Fibroblast of skin of scalp (primary cell): Measurements from ENCODE around the gene ZBED4.

Source experiments
- DNase-seq: peaks from one replicate; pipeline ENCODE4 v3.0.0-alpha.2; 2013

The ZBED4 gene

DNA sequence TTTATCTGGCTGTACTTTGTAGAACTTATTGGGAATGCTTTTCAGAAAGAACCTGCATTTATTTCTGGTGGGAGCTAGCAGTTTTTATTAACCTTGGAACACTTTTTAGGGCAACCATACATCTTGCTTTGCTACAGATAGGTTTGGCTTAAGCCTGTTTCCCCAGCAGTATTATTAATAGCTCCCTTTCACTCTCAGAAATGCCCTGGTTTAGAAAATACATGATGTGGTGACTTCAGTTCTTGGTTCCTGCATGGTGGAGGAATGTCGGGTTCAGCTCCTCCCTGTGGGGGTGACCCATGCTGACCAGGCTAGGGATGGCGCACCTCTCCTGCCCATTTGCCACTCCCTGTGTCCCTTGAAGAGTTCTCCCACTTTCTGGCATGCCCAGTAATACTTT is 28.2 kb downstream of the ZBED4 start:
- no peak for DNase-seq

DNA sequence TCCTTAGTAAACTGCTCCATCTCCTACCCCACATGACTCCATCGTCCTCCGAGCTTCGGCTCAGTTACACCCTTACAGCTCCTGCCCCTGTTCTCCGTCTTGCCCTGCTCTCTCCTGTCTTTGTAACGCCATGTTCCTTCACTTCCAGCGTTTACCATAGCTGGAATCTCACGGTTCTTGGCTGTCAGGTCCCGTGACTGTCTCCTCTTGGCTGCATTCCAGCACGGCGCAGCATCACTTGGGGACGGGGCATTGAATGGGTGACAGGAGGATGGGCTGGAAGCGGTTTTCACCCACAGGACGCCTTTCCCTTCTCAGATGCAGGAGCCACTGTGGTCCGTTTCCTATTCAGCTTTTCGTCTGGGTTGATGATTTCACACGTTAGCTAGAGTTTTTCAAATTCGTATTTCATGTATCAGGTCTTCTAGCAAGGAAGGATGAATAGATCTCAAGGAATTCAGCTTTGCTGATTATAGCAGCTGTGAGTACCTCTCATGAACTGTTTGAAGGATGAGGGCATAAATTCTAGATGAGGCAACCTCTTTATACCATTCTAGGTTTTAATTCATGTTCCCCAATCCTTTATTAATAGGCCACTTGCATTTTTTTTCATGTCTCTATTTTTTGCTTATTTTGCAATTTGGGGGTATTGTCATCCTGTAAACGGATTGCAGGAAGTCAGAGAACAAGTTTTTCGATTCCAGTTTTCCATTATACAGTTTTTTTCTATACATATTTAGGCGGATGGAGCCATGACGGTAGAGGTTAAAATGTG is 29.1 kb downstream of the ZBED4 start:
- DNase-seq = no peak

DNA sequence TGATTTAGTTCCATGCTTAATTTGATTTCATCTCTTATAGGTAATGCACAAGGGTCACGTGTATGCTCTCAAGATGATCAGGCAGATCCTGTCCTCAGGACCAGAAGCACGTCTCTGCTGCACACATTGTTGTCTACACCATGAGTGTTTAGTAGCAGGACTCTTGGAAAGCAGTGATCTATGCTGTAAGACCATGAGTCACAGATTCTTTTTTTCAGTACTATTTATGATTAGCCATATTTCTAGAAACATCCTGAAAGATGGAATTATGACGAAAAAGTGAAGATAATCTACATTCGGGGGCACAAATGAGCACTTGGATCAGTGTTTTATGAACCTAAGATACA is 29.6 kb downstream of the ZBED4 start:
- no peak for DNase-seq

DNA sequence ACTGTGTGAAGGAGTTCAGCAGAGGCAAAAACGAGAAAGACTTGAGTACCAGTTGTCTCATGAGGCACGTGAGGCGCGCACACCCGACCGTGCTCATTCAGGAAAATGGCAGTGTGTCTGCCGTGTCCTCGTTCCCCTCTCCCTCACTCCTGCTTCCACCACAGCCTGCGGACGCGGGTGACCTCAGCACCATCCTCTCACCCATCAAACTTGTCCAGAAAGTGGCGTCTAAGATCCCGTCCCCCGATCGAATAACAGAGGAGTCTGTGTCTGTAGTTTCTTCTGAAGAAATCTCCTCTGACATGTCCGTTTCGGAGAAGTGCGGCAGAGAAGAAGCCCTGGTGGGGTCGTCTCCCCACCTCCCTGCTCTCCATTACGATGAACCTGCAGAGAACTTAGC is 30.4 kb downstream of the ZBED4 start:
- no peak for DNase-seq

DNA sequence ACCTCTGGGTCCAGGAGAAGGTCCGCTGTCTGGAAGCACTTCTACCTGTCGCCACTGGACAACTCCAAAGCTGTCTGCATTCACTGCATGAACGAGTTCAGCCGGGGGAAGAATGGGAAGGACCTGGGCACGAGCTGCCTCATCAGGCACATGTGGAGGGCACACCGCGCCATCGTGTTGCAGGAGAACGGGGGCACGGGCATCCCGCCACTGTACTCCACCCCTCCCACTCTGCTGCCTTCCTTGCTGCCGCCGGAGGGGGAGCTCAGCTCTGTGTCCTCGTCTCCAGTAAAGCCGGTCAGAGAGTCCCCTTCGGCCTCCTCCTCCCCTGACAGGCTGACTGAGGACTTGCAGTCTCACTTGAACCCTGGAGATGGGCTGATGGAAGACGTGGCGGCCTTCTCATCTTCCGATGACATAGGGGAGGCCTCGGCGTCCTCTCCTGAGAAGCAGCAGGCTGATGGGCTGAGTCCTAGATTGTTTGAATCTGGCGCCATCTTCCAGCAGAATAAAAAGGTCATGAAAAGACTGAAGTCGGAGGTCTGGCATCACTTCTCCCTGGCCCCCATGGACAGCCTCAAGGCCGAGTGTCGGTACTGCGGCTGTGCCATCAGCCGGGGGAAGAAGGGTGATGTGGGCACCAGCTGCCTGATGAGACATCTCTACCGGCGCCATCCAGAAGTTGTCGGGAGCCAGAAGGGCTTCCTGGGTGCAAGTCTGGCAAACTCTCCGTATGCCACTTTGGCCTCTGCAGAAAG is 31.0 kb downstream of the ZBED4 start:
- DNase-seq = no peak

DNA sequence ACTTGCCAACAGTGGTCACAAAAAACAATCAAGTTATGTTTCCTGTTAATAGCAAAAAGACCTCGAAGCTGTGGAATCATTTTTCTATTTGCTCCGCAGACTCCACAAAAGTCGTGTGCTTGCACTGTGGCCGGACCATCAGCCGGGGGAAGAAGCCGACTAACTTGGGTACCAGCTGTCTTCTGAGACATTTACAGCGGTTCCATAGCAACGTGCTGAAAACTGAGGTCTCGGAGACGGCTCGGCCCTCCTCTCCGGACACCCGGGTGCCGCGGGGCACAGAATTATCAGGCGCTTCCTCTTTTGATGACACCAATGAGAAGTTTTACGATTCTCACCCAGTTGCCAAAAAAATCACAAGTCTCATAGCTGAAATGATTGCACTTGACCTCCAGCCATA is 31.6 kb downstream of the ZBED4 start:
- DNase-seq = no peak

DNA sequence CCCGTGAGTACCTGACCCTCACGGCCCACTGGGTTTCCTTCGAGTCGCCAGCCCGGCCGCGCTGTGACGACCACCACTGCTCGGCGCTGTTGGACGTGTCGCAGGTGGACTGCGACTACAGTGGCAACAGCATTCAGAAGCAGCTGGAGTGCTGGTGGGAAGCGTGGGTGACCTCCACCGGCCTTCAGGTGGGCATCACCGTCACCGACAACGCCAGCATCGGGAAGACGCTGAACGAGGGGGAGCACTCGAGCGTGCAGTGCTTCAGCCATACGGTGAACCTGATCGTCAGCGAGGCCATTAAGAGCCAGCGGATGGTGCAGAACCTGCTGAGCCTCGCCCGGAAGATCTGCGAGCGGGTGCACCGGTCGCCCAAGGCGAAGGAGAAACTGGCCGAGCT is 32.2 kb downstream of the ZBED4 start:
- DNase-seq = no peak

DNA sequence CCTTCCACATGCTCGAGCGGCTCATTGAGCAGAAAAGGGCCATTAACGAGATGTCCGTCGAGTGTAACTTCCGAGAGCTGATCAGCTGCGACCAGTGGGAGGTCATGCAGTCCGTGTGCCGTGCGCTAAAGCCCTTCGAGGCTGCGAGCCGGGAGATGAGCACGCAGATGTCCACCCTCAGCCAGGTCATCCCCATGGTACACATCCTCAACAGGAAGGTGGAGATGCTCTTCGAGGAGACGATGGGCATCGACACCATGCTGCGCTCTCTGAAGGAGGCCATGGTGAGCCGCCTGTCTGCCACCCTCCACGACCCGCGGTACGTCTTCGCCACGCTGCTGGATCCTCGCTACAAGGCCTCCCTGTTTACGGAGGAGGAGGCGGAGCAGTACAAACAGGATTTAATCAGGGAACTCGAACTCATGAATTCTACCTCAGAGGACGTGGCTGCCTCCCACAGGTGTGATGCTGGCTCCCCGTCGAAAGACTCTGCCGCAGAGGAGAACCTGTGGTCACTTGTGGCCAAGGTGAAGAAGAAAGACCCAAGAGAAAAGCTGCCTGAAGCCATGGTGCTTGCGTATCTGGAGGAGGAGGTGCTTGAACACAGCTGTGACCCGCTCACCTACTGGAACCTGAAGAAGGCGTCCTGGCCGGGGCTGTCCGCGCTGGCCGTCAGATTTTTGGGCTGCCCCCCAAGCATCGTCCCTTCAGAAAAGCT is 32.9 kb downstream of the ZBED4 start:
- DNase-seq = no peak

DNA sequence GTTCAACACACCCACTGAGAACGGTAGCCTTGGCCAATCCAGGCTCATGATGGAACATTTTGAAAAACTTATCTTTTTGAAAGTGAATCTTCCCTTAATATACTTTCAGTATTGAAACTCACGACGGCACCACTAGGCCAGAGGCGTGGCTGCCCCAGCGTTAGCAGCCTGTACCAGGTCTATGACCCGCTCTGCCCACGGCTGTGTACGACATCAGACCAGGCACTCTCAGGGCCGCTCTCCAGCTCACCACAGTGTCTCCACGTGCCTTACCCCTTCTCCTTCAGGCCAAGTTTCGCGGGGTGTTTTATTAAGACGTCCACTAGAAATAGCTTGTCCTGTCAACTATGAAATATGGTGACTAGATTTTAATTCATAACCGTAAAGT is 33.4 kb downstream of the ZBED4 start:
- no peak for DNase-seq

DNA sequence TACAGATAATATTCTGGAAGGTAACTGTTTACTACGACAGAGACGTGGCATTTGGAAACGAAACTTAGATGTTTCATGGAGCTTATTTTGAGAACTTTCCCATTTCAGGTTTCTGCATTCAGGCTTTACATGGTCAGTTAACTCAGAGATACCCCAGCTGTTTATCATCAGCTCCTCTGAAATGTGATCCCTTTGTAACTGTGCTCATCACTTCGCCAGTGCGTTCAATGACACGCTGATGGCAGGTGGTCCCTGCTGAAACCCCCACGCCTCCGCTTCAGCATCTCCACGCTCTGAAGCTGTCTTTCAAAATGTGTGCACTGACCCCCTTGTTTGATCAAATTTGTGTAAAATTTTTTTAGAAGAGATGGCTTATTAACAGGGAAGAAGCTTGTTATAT is 34.1 kb downstream of the ZBED4 start:
- DNase-seq = no peak

DNA sequence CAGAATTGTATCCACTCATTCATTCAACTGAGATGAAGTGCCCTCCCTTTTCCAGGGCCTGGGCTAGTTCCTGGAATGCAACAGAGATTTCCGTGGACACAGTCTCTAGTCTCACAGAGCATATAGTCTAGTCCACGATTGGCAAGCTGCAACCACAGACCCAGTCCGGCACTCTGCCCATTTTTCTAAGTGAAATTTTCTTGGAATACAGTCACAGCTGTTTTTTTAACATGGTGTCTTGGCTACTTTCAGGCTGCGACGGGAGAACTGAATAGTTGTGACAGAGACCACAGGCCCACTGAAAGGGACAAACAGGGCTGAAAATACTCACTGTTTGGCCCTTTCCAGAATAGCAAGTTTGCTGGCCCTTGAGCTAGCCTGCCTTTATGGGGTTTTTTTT is 35.4 kb downstream of the ZBED4 start:
- no peak for DNase-seq

DNA sequence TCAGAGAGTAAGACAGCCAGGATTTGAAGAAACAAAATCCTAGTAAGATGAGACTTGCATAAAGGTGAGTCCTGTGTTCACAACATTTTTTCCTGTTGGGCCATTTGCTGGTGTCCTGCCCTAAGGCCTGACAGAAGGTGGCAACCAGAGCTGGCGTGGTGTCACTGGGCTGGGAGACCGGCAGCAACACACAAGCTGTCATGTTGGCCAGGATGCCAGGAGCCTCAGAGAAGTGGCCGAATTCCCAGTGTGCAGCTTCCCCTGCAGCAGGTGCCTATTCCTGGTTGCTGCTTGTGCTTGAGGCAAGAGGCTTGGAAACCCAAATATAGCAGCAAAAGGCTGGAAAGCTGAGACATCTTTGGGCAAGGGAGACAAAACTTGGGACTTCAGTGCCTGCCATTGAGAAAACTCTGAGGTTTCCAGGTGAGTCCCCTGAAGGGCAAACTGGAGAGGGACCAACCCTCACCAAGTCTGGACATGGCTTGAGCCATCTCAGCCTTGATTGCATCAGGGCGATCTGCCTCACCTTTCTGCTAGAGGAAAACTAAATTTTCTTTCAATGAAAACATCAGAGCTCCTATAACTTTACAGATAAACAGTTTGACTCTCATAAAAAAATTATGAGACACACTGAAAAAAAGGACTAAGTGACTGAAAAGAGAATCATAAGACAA is 38.7 kb downstream of the ZBED4 start:
- DNase-seq = no peak

DNA sequence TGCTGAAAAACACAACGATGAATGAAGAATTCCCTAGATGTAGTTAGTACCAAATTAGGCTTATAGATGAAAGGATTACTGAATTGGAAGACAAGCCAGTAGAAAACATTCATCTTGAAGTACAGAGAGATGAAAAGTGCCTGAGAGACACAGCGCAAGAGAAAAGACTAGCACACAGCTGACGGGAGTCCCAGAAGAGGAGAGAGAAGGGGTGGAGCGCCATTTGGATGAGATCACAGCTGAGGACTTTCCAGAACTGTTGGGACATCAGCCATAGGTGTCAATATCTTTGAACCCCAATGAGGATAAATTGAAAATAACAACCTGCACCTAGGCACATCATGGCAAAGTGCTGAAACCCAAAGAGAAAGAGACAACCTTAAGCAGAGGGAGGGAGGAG is 39.4 kb downstream of the ZBED4 start:
- DNase-seq = no peak

DNA sequence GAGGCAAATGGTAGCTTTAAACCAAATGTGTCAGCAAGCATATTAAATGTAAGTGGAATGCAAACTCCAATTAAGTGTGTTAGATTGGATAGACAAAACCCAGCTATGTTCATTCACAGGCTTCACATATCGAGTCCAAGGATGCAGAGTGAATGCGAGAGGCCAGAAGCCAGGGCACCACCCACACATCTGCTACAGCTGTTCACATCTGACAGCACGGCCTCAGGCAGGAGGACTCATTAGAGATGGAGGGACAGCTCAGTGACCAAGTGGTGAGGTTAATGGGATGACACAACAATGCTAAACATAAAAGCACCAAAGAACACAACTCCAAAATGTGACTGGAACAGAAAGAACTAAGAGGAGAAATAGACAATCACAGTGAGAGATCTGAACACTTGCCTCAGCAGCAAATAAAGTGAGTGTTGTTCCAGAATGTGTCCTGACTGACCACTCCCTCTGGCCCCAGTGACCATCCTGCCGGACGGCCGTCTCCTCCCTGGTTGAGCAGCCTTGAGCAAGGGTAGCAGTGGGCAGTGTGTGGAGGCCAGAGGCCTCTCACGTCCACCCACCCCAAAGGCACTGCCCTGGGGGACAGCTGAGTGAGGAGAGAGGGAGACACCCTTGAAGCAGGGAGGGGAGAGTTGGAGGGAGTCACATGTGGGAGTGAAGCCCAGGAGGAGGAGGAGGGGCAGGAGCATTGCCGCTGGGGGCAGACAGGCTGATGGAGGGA is 40.8 kb downstream of the ZBED4 start:
- DNase-seq = no peak

DNA sequence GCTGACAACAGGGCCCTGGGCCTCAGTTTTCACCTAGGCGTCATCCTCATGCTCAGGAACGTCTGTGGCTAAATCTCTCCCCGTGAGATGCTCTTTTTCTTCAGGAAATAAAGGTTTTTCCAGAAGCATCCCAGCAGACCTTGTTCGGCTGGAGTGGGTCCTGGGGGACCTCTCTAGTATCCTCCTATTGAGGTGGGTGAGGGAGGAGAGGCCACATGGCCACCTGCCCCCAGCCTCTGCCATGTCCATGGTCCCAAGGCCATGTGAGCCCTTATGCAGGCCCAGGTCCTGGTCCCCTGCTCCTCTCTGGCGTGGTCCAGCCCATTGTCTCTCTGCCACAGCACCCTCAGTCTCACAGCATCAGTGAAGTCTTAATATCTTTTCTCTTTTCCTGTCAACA is 42.6 kb downstream of the ZBED4 start:
- DNase-seq = no peak

DNA sequence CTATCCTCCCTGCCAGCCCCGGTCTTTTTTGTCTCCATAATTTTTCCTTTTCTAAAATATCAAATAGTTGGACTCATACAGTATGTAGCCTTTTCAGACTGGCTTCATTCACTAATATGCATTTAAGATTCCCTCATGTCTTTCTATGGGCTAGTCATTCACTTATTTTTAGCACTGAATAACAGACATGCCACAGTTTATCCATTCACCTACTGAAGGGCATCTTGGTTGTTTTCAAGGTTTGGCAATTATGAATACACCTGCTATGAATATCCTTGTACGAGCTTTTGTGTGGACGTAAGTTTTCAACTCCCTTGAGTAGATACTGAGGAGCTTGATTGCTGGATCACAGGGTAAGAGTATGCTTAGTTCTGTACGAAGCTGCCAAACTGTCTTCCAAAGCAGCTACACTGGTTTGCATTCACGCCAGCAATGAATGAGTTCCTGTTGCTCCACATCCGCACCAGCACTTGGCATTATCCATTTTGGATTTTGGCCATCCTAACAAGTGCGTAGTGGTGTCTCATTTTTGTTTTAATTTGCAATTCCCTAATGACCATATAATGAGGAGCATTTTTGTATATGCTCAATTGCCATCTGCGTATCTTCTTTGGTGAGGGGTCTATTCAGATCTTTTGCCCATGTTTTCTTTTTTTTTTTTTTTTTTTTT is 43.5 kb downstream of the ZBED4 start:
- DNase-seq = no peak

DNA sequence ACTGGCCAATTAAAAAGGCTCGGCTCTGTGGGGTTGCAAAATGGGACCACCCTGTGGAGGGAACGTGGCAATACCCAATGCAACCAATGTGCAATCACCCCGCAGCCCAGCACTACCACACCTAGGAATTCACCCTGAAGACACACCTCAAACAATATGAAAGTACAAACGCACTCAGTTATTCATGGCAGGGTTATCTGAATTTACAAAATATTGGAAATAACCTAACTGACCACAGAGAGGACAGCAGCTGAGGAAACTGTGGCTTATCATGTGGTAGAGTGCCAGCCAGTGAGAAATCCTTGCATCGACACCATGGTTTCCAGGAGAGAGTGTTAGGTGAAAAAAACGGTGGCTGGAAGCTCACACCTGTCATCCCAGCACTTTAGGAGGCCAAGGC is 45.9 kb downstream of the ZBED4 start:
- DNase-seq = no peak

DNA sequence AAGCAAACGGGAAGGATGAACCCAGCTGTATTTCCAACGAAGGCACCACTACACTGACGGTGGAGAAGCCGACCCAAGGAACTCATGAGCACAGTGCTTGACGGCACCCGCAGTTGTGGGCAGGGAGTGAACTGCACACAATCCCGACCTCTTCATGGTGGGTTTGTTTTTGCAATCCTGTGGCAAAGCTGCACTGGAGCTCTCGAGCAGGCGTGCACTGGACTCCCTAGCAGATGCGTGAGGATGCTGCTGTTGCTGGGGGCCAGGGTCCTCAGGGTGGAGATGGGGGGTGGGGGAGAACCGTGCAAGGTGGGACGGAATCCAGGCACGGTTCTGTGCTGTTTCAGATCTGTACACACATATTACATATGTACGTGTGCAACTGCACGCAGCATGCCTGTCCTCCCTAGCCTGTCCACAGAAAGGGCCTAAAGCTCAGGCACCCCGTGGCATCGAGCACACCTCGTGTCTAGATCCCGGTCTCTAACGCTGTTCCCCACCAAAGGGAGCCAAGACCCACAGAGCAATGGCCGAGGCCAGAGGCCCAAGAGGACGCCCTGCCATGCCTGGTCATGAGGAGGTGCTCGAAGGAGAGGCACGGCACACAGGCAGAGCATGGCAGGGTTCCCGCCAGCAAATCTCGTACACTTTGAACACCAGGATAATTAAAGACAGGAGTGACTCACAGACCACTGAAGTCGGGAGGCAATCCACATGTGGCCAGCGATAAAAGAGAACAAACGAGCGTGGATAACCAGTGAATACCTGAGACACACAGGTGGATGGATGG is 47.0 kb downstream of the ZBED4 start:
- no peak for DNase-seq

DNA sequence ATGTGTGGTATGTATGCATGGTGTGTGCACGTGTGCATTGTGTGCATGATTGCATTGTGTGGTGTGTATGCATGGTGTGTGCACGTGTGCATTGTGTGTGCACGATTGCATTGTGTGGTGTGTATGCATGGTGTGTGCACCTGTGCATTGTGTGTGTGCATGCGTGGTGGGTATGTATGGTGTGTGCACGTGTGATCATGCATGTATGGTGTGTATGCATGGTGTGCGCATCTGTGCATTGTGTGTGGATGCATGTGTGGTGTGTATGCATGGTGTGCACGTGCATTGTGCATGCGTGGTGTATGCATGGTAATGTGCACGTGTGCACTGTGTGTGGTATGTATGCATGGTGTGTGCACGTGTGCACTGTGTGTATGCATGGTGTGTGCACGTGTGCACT is 47.8 kb downstream of the ZBED4 start:
- no peak for DNase-seq

DNA sequence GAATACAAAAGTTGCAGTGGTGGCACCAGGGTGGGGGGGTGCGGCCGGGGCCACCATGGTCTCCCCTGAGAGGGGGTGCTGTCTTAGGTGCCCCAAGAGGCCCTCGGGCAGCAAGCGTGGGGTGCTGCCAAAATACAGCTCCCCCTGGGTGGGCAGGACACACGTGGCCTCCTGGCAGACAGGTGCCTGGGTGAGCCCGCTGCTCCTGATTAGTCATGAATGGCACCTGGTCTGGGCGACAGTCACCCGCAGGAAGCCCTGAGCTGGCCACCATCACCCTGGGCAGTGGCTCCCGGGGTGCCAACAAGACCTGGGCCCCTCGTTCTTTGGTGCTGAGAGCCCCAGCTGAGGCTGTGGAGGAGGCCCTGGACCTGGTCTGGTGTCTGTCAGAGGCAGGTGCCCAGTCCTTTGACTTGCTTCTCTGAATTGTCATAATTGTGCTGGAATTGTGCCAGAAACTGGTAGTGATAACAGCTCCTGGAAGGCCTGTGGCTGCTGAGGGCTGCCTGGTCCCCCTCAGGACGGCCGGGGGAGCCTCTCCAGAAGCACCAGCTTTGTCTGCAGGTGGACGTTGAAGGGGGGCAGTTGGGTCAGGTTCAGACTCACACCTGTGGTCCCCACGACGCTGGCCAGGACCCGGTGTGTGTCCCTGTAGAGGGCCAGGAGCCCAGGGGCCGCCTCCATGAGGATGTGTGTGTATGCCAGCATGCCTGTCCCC is 49.8 kb downstream of the ZBED4 start:
- DNase-seq = no peak

DNA sequence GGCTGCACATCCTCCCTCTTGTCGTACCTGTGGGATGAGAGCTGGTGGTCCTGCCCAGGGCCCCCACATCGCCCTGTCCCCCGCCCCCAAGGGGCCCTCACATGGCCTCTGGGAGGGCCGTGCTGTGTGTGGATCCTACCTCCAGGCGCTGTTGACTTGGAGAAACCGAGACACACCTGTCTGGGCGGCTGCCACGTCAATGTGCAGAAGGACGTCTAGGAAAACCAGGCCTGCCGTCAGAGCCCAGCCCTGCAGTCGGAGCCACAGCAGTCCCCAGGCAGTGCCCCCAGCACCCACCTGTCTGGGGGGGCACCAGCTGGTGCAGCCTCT is 50.4 kb downstream of the ZBED4 start:
- no peak for DNase-seq
